Omental fat pad (tissue), 4 donors: ENCODE measurements around the gene NUBP1. TPM values are rescaled to one million over a fixed set of nuclear protein-coding genes. Genes with fewer than 3 reads are reported as not detected.
"Not testable (repeated sequence)": the region's sequence is repeated elsewhere in the genome, so short reads cannot be mapped to it uniquely, and the experiment has no call there.

ENCODE experiments used
- ATAC-seq: fragments of 150-250 bp; one replicate; pipeline ENCODE4 v1.9.1; 2016; ENCODE audit warnings: mild to moderate bottlenecking, moderate library complexity; ENCODE audit not compliant: low FRiP score
- DNase-seq: peaks from one replicate; pipeline ENCODE4 v3.0.0-alpha.2; 2019; ENCODE audit warnings: low spot score
- total RNA-seq, 4 donors: library from RNA; depleted of rRNA; stranded (reverse); fragments of >200 nt; gene quantifications; one replicate each; pipeline ENCODE4 v1.1.0, GENCODE V29; 2016
- TF ChIP-seq, protein P1 (sequence below), 3 donors: fragments of 450-650 bp; IDR thresholded peaks; one replicate each; pipeline ENCODE4 v1.5.1; 2016 to 2017; ENCODE audit warnings: antibody characterized with exemption in 3 of 3, mild to moderate bottlenecking in 3 of 3, moderate library complexity in 2 of 3

The NUBP1 gene
- total RNA-seq, 4 donors from 2014 or later: 22.0 to 31.7 (median 22.4) TPM

DNA sequence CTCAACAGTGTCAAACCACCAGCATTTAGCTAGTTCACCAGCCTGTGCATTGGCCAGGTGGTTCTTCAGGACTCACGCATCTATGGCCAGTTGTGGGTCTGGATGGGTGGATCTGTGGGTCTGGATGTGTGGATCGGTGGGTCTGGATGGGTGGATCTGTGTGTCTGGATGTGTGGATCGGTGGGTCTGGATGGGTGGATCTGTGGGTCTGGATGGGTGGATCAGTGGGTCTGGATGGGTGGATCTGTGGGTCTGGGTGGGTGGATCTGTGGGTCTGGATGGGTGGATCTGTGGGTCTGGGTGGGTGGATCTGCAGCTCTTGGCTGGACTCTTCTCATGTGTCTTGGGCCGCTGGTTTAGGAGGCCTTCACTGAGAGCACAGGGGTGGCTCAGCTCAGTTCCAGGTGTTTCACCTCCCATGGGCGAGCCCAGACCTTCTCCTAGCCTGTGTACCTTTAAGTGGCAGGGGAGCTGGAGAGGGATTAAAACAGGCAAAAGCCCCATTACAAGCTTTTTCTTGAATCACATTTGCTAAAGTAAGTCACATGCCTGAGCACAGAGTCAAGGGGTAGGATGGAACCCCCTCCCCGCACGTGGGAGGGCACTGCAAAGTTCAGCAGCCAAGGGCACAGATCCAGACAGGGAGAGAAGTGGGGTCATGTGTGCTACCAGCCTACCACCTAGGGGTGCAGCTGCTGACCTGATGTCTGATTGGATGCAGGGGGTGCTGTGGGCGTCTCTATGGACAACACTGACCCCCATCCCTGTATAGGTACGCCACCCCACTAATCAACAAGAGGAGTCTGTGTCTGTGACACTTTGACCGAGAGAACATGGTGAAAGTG is 3.4 kb upstream of the NUBP1 start:
- TF ChIP-seq, protein P1, sequence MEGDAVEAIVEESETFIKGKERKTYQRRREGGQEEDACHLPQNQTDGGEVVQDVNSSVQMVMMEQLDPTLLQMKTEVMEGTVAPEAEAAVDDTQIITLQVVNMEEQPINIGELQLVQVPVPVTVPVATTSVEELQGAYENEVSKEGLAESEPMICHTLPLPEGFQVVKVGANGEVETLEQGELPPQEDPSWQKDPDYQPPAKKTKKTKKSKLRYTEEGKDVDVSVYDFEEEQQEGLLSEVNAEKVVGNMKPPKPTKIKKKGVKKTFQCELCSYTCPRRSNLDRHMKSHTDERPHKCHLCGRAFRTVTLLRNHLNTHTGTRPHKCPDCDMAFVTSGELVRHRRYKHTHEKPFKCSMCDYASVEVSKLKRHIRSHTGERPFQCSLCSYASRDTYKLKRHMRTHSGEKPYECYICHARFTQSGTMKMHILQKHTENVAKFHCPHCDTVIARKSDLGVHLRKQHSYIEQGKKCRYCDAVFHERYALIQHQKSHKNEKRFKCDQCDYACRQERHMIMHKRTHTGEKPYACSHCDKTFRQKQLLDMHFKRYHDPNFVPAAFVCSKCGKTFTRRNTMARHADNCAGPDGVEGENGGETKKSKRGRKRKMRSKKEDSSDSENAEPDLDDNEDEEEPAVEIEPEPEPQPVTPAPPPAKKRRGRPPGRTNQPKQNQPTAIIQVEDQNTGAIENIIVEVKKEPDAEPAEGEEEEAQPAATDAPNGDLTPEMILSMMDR (IDR thresholded peaks at IDR 0.05): no peak
- DNase-seq (no peak), ATAC-seq (no peak)

DNA sequence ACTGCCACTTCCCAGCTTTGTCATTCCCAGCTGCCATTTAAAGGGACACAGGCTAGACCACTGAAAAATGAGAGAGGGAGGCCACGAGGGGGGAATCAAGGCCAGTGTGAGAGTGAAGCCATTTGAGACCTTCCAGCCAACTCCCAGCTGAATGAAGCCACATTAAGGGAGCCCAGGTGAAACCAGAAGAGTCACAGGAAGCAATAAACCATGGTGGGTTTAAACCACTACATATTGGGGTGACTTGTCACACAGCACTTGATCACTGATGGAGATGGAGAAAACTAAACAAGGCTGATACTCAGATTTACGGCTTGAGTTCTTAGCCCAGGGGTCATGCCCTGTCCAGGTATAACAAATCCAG is 2.8 kb upstream of the NUBP1 start:
- TF ChIP-seq, protein P1 (IDR thresholded peaks at IDR 0.05): no peak
- DNase-seq: no peak
- no peak for ATAC-seq

DNA sequence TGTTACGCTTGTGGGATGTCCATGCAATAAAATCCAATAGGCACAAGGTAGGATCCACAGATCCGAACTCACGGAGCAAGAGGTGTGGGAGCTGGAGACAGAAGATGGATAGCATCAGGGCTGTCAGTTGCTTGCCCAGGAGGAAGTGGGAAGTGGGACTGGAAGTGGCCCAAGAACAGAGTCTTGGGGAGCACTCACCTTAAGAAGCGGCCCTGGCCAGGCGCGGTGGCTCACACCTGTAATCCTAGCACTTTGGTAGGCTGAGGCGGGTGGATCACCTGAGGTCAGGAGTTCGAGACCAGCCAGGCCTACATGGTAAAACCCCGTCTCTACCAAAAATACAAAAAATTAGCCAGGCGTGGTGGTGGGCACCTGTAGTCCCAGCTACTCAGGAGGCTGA is 2.4 kb upstream of the NUBP1 start:
- ATAC-seq, DNase-seq: not testable (repeated sequence)

DNA sequence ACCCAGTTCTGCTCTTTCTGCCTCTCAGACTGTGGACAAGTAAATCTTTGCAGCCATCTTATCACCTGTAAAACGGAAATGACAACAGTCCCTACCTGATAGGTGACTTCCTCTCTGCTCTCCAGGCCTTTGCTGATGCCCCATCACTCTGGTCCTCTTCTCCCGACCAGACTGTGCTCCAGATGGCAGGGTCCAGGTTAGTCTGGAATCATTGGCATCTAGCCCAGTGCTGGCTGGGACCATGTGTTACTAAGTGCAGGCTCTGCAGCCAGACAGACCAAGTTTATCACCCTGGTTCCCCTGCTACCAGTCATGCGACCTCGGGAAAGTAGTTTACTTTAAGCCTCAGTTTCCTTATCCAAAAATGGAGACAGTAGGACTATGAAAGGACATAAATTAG is 1.8 kb upstream of the NUBP1 start:
- TF ChIP-seq, protein P1 (IDR thresholded peaks at IDR 0.05): no peak
- ATAC-seq (no peak), DNase-seq (no peak)

DNA sequence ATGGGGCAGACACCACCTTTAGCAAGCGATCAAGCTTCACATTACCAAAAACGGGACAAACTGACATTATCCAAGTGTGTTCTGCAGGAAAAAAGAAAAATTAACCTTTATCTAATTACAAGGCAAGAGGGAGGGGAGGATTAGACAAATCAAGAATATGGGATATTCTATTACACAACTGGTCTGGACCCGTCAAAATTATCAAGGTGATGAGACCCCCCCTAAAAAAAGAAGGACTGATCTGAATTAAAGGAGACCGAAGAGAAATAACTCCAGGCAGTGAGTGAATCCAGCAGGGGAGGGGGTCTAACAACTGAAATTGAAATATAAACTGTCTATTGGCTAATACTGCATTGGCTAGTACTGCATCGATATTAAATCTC is 424 bp upstream of the NUBP1 start:
- no peak for ATAC-seq
- TF ChIP-seq, protein P1 (IDR thresholded peaks at IDR 0.05): no peak
- no peak for DNase-seq

DNA sequence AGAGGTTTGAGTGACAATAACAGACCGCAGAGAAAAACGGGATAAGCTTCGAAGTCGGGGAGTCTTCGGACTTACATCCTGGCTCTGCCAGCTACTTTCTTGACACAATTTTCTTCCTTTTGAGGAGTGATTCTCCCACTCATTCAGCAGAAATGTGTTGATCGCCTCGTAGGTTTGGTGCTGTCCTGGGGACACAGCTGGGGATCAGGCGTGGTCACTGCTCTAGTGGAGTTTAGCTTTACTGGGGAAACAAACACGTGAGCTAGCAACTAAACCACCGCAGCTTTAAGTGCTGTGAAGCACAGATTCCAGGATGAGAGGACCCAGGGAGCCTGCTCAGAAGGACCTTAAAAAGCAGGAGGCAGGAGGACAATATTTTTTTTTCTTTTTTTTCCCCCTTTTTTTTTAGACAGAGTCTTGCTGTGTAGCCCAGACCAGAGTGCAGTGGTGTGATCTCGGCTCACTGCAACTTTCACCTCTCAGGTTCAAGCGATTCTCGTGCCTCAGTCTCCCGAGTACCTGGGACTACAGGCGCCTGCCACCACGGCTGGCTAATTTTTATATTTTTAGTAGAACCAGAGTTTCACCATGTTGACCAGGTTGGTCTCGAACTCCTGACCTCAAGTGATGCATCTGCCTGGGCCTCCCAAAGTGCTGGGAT is 858 bp downstream of the NUBP1 start:
- no peak for DNase-seq

DNA sequence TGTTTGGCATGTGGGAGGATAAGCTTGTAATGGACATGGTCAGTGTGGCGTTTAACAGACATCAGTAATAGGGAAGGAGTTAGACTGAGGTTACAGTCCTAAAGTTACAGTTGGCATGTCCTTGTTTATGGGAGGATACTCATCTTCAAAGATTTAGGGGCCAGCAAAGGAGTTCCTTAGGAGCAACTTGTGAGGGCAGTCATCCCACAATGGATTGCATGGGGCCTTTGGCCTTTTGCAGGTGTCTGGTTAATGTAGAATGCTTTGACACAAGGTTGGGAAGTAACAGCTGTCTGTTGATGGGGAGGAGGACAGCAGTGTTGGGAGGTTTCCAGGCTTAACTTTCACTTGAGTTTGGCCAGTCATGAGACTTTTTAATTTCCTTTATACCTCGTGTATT is 2.2 kb downstream of the NUBP1 start:
- DNase-seq (no peak), ATAC-seq (no peak)
- TF ChIP-seq, protein P1 (IDR thresholded peaks at IDR 0.05): no peak

More for the DNA sequence above, 858 bp downstream of the NUBP1 start:
- ATAC-seq: peak; percentile 1
- TF ChIP-seq, protein P1 (IDR thresholded peaks at IDR 0.05): no peak
